Hepatocyte (in vitro differentiated cells): ENCODE measurements around the gene FCHO1.

Experiments used
- CTCF ChIP-seq: fragments of 200-600 bp; sonication (generic); IDR thresholded peaks from 2 replicates; pipeline ENCODE4 v1.5.1; 2016; ENCODE audit warnings: antibody characterized with exemption, mild to moderate bottlenecking; ENCODE audit not compliant: poor library complexity
- EZH2phosphoT487 ChIP-seq: fragments of 200-600 bp; sonication (generic); IDR thresholded peaks from one replicate; pipeline ENCODE4 v1.6.1; 2018; ENCODE audit warnings: antibody characterized with exemption, mild to moderate bottlenecking, low read depth, moderate library complexity; ENCODE audit not compliant: unreplicated experiment, severe bottlenecking

DNA sequence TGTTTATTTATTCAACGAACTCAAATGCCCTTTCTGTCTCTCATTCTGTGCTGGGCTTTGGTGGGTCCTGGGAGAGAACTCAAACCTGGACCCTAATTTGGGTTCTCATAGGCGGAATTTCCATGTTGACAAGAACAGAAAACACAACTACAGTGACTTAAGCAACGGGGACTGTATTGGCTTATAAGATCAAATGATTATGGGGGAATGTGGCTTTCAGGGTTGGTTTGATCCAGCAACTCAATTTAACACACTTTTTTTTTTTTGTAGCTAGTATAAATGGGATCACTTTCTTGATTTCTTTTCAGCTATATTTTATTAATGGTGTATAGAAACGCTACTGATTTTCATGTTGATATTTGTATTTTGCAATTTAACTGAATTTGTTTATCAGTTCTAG is 9.9 kb downstream of the FCHO1 start:
- TF ChIP-seq CTCF (no peak), EZH2phosphoT487 (no peak)
